SK-N-SH treated with all-trans-retinoic acid at 6 μM for 48 hours (cell line): ENCODE data around the gene ZNF683.

Experiments
- ATAC-seq: fragments of 200-7000 bp; cut with Tn5 transposase; 3 replicates; pipeline ENCODE4 v1.9.1; 2020; ENCODE audit warnings: mild to moderate bottlenecking, moderate library complexity
- ARNTL ChIP-seq: fragments of 450-650 bp; formaldehyde crosslinking; IDR thresholded peaks from 2 replicates; pipeline ENCODE4 v1.5.0; 2020; ENCODE audit warnings: low read depth, mild to moderate bottlenecking, moderate library complexity, borderline replicate concordance
- BACH2 ChIP-seq: fragments of 250-450 bp; sonication (Bioruptor Pico); IDR thresholded peaks from 2 replicates; pipeline ENCODE4 v1.9.0; 2021; ENCODE audit warnings: mild to moderate bottlenecking, borderline replicate concordance
- ESRRG ChIP-seq: fragments of 250-450 bp; sonication (Bioruptor Pico); IDR thresholded peaks from 2 replicates; pipeline ENCODE4 v1.6.1; 2021; ENCODE audit warnings: mild to moderate bottlenecking
- GLIS3 ChIP-seq: fragments of 250-450 bp; sonication (Bioruptor Pico); IDR thresholded peaks from 2 replicates; pipeline ENCODE4 v1.5.0; 2020; ENCODE audit warnings: mild to moderate bottlenecking, moderate library complexity
- ISL1 ChIP-seq: fragments of 250-450 bp; sonication (Bioruptor Pico); IDR thresholded peaks from 2 replicates; pipeline ENCODE4 v2.1.2; 2022; ENCODE audit warnings: mild to moderate bottlenecking, moderate library complexity
- PATZ1 ChIP-seq: fragments of 250-450 bp; sonication (Bioruptor Pico); IDR thresholded peaks from 2 replicates; pipeline ENCODE4 v1.8.0; 2020; ENCODE audit warnings: mild to moderate bottlenecking, moderate library complexity, borderline replicate concordance
- PPARA ChIP-seq: fragments of 250-450 bp; sonication (Bioruptor Pico); IDR thresholded peaks from 2 replicates; pipeline ENCODE4 v1.5.0; 2020; ENCODE audit warnings: mild to moderate bottlenecking, borderline replicate concordance
- RARB ChIP-seq: fragments of 250-450 bp; sonication (Bioruptor Pico); IDR thresholded peaks from 2 replicates; pipeline ENCODE4 v1.8.0; 2021; ENCODE audit warnings: mild to moderate bottlenecking, moderate library complexity
- SNAI2 ChIP-seq: fragments of 250-450 bp; sonication (Bioruptor Pico); IDR thresholded peaks from 2 replicates; pipeline ENCODE4 v1.5.0; 2020; ENCODE audit warnings: mild to moderate bottlenecking, moderate library complexity
- TCF4 ChIP-seq: fragments of 250-450 bp; sonication (Bioruptor Pico); IDR thresholded peaks from 2 replicates; pipeline ENCODE4 v1.8.0; 2021; ENCODE audit warnings: mild to moderate bottlenecking, moderate library complexity, borderline replicate concordance
- TOX ChIP-seq: fragments of 250-450 bp; sonication (Bioruptor Pico); IDR thresholded peaks from 2 replicates; pipeline ENCODE4 v1.8.0; 2021; ENCODE audit warnings: mild to moderate bottlenecking, moderate library complexity, borderline replicate concordance
- ZC3H10 ChIP-seq: fragments of 250-450 bp; sonication (Bioruptor Pico); IDR thresholded peaks from 2 replicates; pipeline ENCODE4 v1.5.1; 2021; ENCODE audit warnings: mild to moderate bottlenecking, moderate library complexity
- ZFP3 ChIP-seq: fragments of 250-450 bp; sonication (Bioruptor Pico); IDR thresholded peaks from 2 replicates; pipeline ENCODE4 v1.5.0; 2020; ENCODE audit warnings: mild to moderate bottlenecking, moderate library complexity
- ZFP30 ChIP-seq: fragments of 450-650 bp; formaldehyde crosslinking; IDR thresholded peaks from 2 replicates; pipeline ENCODE4 v1.5.0; 2022; ENCODE audit warnings: mild to moderate bottlenecking, moderate library complexity
- ZNF70 ChIP-seq: fragments of 450-650 bp; formaldehyde crosslinking; IDR thresholded peaks from 2 replicates; pipeline ENCODE4 v1.5.0; 2020; ENCODE audit warnings: mild to moderate bottlenecking, moderate library complexity
- ZNF8 ChIP-seq: fragments of 450-650 bp; formaldehyde crosslinking; IDR thresholded peaks from 2 replicates; pipeline ENCODE4 v1.5.0; 2020; ENCODE audit warnings: mild to moderate bottlenecking, moderate library complexity
- TF ChIP-seq, protein P1 (sequence below): fragments of 250-450 bp; sonication (Bioruptor Pico); IDR thresholded peaks from 2 replicates; pipeline ENCODE4 v1.5.1; 2020; ENCODE audit warnings: low read depth, mild to moderate bottlenecking, moderate library complexity
- TF ChIP-seq, protein P2 (sequence below): fragments of 250-450 bp; sonication (Bioruptor Pico); IDR thresholded peaks from 2 replicates; pipeline ENCODE4 v1.5.1; 2021; ENCODE audit warnings: mild to moderate bottlenecking, moderate library complexity
- TF ChIP-seq, protein P3 (sequence below): fragments of 250-450 bp; sonication (Bioruptor Pico); IDR thresholded peaks from 2 replicates; pipeline ENCODE4 v1.8.0; 2021; ENCODE audit warnings: low read depth, mild to moderate bottlenecking, moderate library complexity, borderline replicate concordance
- TF ChIP-seq, protein P4 (sequence below): fragments of 250-450 bp; sonication (Bioruptor Pico); IDR thresholded peaks from 2 replicates; pipeline ENCODE4 v1.5.0; 2020; ENCODE audit warnings: mild to moderate bottlenecking, moderate library complexity

ZNF683 gene

GRCh38 chr1:26353976-26354820 is 18.4 kb downstream of the ZNF683 start, which contains the start of gene CRYBG2:
Gene CRYBG2 (minus strand): TSS chr1:26354130. CDS start chr1:26346657, 7,473 bp downstream.
- ATAC-seq: no peak
- TF ChIP-seq, protein P1, sequence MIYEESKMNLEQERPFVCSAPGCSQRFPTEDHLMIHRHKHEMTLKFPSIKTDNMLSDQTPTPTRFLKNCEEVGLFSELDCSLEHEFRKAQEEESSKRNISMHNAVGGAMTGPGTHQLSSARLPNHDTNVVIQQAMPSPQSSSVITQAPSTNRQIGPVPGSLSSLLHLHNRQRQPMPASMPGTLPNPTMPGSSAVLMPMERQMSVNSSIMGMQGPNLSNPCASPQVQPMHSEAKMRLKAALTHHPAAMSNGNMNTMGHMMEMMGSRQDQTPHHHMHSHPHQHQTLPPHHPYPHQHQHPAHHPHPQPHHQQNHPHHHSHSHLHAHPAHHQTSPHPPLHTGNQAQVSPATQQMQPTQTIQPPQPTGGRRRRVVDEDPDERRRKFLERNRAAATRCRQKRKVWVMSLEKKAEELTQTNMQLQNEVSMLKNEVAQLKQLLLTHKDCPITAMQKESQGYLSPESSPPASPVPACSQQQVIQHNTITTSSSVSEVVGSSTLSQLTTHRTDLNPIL: no peak
- no peak for TF ChIP-seq ZFP30 (CRISPR knock-in tag)
- TF ChIP-seq, protein P2, sequence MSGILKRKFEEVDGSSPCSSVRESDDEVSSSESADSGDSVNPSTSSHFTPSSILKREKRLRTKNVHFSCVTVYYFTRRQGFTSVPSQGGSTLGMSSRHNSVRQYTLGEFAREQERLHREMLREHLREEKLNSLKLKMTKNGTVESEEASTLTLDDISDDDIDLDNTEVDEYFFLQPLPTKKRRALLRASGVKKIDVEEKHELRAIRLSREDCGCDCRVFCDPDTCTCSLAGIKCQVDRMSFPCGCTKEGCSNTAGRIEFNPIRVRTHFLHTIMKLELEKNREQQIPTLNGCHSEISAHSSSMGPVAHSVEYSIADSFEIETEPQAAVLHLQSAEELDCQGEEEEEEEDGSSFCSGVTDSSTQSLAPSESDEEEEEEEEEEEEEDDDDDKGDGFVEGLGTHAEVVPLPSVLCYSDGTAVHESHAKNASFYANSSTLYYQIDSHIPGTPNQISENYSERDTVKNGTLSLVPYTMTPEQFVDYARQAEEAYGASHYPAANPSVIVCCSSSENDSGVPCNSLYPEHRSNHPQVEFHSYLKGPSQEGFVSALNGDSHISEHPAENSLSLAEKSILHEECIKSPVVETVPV (CRISPR knock-in tag): no peak
- TF ChIP-seq ZNF70 (CRISPR knock-in tag): no peak
- TF ChIP-seq TOX: no peak

- no peak for TF ChIP-seq ZFP30 (CRISPR knock-in tag)
- TF ChIP-seq ARNTL (CRISPR knock-in tag): no peak
- TF ChIP-seq ZC3H10 (CRISPR knock-in tag): no peak
- TF ChIP-seq PATZ1: no peak
- TF ChIP-seq BACH2 (CRISPR knock-in tag): no peak
- no peak for TF ChIP-seq ESRRG (CRISPR knock-in tag)
- no peak for TF ChIP-seq ISL1 (CRISPR knock-in tag)
- TF ChIP-seq, protein P2 (CRISPR knock-in tag): no peak
- TF ChIP-seq, protein P1: no peak
- no peak for ATAC-seq
These were observed 19.2 kb downstream of the ZNF683 start for GRCh38 chr1:26353210-26353859.

- ATAC-seq: no peak
- TF ChIP-seq GLIS3 (CRISPR knock-in tag) (no peak), ZFP3 (CRISPR knock-in tag) (no peak), PPARA (no peak), PATZ1 (no peak), ZNF8 (CRISPR knock-in tag) (no peak), ESRRG (CRISPR knock-in tag) (no peak), TCF4 (CRISPR knock-in tag) (no peak), SNAI2 (CRISPR knock-in tag) (no peak), RARB (CRISPR knock-in tag) (no peak)
- TF ChIP-seq, protein P3, sequence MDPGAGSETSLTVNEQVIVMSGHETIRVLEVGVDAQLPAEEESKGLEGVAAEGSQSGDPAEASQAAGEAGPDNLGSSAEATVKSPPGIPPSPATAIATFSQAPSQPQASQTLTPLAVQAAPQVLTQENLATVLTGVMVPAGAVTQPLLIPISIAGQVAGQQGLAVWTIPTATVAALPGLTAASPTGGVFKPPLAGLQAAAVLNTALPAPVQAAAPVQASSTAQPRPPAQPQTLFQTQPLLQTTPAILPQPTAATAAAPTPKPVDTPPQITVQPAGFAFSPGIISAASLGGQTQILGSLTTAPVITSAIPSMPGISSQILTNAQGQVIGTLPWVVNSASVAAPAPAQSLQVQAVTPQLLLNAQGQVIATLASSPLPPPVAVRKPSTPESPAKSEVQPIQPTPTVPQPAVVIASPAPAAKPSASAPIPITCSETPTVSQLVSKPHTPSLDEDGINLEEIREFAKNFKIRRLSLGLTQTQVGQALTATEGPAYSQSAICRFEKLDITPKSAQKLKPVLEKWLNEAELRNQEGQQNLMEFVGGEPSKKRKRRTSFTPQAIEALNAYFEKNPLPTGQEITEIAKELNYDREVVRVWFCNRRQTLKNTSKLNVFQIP (CRISPR knock-in tag): no peak
- TF ChIP-seq, protein P1: no peak
- TF ChIP-seq, protein P4, sequence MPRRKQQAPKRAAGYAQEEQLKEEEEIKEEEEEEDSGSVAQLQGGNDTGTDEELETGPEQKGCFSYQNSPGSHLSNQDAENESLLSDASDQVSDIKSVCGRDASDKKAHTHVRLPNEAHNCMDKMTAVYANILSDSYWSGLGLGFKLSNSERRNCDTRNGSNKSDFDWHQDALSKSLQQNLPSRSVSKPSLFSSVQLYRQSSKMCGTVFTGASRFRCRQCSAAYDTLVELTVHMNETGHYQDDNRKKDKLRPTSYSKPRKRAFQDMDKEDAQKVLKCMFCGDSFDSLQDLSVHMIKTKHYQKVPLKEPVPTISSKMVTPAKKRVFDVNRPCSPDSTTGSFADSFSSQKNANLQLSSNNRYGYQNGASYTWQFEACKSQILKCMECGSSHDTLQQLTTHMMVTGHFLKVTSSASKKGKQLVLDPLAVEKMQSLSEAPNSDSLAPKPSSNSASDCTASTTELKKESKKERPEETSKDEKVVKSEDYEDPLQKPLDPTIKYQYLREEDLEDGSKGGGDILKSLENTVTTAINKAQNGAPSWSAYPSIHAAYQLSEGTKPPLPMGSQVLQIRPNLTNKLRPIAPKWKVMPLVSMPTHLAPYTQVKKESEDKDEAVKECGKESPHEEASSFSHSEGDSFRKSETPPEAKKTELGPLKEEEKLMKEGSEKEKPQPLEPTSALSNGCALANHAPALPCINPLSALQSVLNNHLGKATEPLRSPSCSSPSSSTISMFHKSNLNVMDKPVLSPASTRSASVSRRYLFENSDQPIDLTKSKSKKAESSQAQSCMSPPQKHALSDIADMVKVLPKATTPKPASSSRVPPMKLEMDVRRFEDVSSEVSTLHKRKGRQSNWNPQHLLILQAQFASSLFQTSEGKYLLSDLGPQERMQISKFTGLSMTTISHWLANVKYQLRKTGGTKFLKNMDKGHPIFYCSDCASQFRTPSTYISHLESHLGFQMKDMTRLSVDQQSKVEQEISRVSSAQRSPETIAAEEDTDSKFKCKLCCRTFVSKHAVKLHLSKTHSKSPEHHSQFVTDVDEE (CRISPR knock-in tag): no peak
These were observed 20.2 kb downstream of the ZNF683 start for GRCh38 chr1:26352338-26352679.
